K562 (cell line): ENCODE measurements around the gene AHNAK. TPM values are rescaled to one million over a fixed set of nuclear protein-coding genes. Genes with fewer than 3 reads are reported as not detected.

ENCODE experiments used
- ATF1 ChIP-seq, 2 experiments: fragments of 450-650 bp in 1 of 2; IDR thresholded peaks; 2 replicates each; pipeline ENCODE4 v1.6.1; 2016; ENCODE audit warnings: missing compliant biosample characterization in 1 of 2, missing genetic modification characterization in 1 of 2
- CAMTA2 ChIP-seq: fragments of 250-450 bp; sonication (Bioruptor Pico); conservative IDR thresholded peaks from 2 replicates; pipeline ENCODE4 v1.5.1; 2022
- E2F3 ChIP-seq: fragments of 250-450 bp; sonication (Bioruptor Pico); IDR thresholded peaks from 2 replicates; pipeline ENCODE4 v1.4.0; 2020; ENCODE audit warnings: mild to moderate bottlenecking
- HOXB6 ChIP-seq: fragments of 250-450 bp; sonication (Bioruptor Pico); IDR thresholded peaks from 2 replicates; pipeline ENCODE4 v1.5.1; 2022; ENCODE audit warnings: mild to moderate bottlenecking, borderline replicate concordance
- L3MBTL2 ChIP-seq: fragments of 450-650 bp; IDR thresholded peaks from 2 replicates; pipeline ENCODE4 v1.6.1; 2016; ENCODE audit warnings: mild to moderate bottlenecking, moderate library complexity
- NCOA4 ChIP-seq: fragments of 450-650 bp; IDR thresholded peaks from 2 replicates; pipeline ENCODE4 v1.6.1; 2018; ENCODE audit warnings: mild to moderate bottlenecking; ENCODE audit not compliant: partially characterized antibody
- PHF8 ChIP-seq: fragments of 200-600 bp; sonication (generic); IDR thresholded peaks from 2 replicates; pipeline ENCODE4 v1.6.1; 2012; ENCODE audit warnings: mixed run types, mild to moderate bottlenecking, inconsistent platforms, low read length, moderate library complexity, borderline replicate concordance
- PTRF ChIP-seq: fragments of 450-650 bp; IDR thresholded peaks from 2 replicates; pipeline ENCODE4 v1.6.1; 2016; ENCODE audit warnings: mild to moderate bottlenecking, missing genetic modification characterization, missing compliant biosample characterization
- PTTG1 ChIP-seq: fragments of 450-650 bp; IDR thresholded peaks from 2 replicates; pipeline ENCODE4 v1.6.1; 2016; ENCODE audit warnings: low read depth, mild to moderate bottlenecking, missing genetic modification characterization, missing compliant biosample characterization
- RAD51 ChIP-seq: fragments of 450-650 bp; IDR thresholded peaks from 2 replicates; pipeline ENCODE4 v1.7.1; 2016; ENCODE audit warnings: low read depth, mild to moderate bottlenecking, borderline replicate concordance
- RBFOX2 ChIP-seq: fragments of 200-400 bp; formaldehyde crosslinking; IDR thresholded peaks from 2 replicates; pipeline ENCODE4 v1.6.1; 2017; ENCODE audit warnings: low read depth, mild to moderate bottlenecking, low read length, moderate library complexity
- RFX5 ChIP-seq: IDR thresholded peaks from 2 replicates; pipeline ENCODE4 v1.6.1; 2011; ENCODE audit warnings: low read depth, mild to moderate bottlenecking, improper control_type of control experiment, low read length
- SRSF9 ChIP-seq: fragments of 200-400 bp; formaldehyde crosslinking; IDR thresholded peaks from 2 replicates; pipeline ENCODE4 v1.6.1; 2017; ENCODE audit warnings: low read depth, low read length, borderline replicate concordance
- WHSC1 ChIP-seq: IDR thresholded peaks from one replicate; pipeline ENCODE4 v1.6.1; 2012; ENCODE audit warnings: low read length, control low read depth, inconsistent platforms
- polyA plus RNA-seq, 8 experiments: library from polyadenylated mRNA; depleted of rRNA in 4 of 8; stranded (reverse) in 5 of 8; unstranded in 3 of 8; fragments of >200 nt; fragmentation: Nextera tagmentation in 2 of 8; fragmentation: Illumina TruSeq in 1 of 8; extraction: Ambion mirVana in 2 of 8; extraction: Trizol in 1 of 8; gene quantifications; 2 replicates each; pipeline versions ENCODE4 v1.2.1 to v1.2.3, GENCODE V29; 2011 to 2014; ENCODE audit warnings: inconsistent platforms in 1 of 8, missing spikeins in 1 of 8
- total RNA-seq, 7 experiments: library from RNA; depleted of rRNA in 6 of 7; stranded (reverse); fragments of >200 nt in 6 of 7; fragmentation: Illumina TruSeq in 2 of 7; extraction: Trizol in 2 of 7; gene quantifications; 2 replicates each; pipeline versions ENCODE4 v1.2.1 to v1.2.3, GENCODE V29; 2011 to 2021; ENCODE audit warnings: low replicate concordance in 1 of 7
- TF ChIP-seq, protein P1 (sequence below): sonication (generic); formaldehyde crosslinking; IDR thresholded peaks from 2 replicates; pipeline ENCODE4 v1.8.1; 2023; ENCODE audit warnings: mild to moderate bottlenecking, missing genetic modification reagents, moderate library complexity
- TF ChIP-seq, protein P2 (sequence below), 2 experiments: IDR thresholded peaks; 2 replicates each; pipeline ENCODE4 v1.6.1; 2012; ENCODE audit warnings: improper control_type of control experiment in 2 of 2, low read depth in 2 of 2, low read length in 2 of 2, borderline replicate concordance in 1 of 2
- TF ChIP-seq, protein P3 (sequence below): fragments of 250-450 bp; sonication (Bioruptor Pico); IDR thresholded peaks from 2 replicates; pipeline ENCODE4 v1.5.1; 2021; ENCODE audit warnings: mild to moderate bottlenecking
- TF ChIP-seq, protein P4 (sequence below): IDR thresholded peaks from 3 replicates; pipeline ENCODE4 v1.6.1; 2011; ENCODE audit warnings: borderline replicate concordance, mild to moderate bottlenecking; ENCODE audit not compliant: insufficient read length, insufficient read depth
- TF ChIP-seq, protein P5 (sequence below): fragments of 450-650 bp; conservative IDR thresholded peaks from 2 replicates; pipeline ENCODE4 v1.6.1; 2016; ENCODE audit warnings: missing genetic modification characterization, low read depth, mild to moderate bottlenecking, control low read depth, missing compliant biosample characterization

AHNAK gene
- total and polyA plus RNA-seq, 9 of the 15 experiments (the other 6 are each of a cell fraction or from before 2014, with no cell fraction given): 1.5 to 89.7 (median 45.0) TPM

DNA sequence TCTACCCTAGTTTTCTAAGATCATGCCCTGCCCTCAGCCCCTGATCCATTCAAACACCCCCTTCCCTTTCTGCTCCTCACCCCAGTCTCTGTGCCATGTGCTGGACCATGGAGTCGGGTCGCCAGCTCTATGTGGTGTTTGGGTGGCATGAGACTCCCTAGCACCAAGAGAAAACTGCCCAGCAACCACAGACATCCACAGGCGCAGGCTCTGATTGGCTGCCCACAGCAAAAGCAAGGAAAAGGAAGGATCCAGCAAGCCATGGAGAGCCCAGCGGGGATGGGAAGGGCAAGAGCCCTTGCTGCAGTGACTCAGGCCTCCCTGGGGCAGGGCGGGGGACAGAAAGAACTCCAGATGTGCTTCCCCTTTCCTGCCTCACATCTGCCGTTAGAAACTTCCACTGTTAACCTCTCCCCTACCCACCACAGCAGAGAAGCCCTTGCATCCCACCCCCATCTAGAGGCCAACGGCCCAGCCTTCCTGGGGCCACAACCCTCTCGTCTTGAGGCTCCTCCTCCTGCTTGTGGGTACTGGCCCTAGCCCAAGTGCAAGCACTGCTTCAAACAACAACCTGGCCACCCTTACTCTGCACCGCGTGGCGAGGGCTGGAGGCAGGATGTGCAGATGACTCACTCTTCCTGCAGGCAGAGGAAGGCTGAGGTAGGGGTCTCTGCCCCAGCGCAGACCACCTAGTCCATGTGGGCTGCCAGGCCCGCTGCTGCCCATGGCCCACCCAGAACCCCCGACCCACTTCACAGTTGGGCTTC, 9.7 kb upstream of the AHNAK start (continued):
- TF ChIP-seq PHF8: no peak
- TF ChIP-seq, protein P1, sequence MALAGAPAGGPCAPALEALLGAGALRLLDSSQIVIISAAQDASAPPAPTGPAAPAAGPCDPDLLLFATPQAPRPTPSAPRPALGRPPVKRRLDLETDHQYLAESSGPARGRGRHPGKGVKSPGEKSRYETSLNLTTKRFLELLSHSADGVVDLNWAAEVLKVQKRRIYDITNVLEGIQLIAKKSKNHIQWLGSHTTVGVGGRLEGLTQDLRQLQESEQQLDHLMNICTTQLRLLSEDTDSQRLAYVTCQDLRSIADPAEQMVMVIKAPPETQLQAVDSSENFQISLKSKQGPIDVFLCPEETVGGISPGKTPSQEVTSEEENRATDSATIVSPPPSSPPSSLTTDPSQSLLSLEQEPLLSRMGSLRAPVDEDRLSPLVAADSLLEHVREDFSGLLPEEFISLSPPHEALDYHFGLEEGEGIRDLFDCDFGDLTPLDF (CRISPR knock-in tag): no peak
- TF ChIP-seq SRSF9: no peak
- TF ChIP-seq E2F3 (CRISPR knock-in tag): 0 out of 2 replicates have a peak, but pooled peaks have one; percentile 27
- TF ChIP-seq RBFOX2: peak; percentile 58
- TF ChIP-seq HOXB6 (CRISPR knock-in tag): no peak
- TF ChIP-seq PTTG1 (tag): no peak
- TF ChIP-seq ATF1 (CRISPR knock-in tag; IDR thresholded peaks at IDR 0.05): no peak
- TF ChIP-seq ATF1 (tag; IDR thresholded peaks at IDR 0.05): peak; percentile 78
- peak; percentile 86 for TF ChIP-seq L3MBTL2
- TF ChIP-seq, protein P2, sequence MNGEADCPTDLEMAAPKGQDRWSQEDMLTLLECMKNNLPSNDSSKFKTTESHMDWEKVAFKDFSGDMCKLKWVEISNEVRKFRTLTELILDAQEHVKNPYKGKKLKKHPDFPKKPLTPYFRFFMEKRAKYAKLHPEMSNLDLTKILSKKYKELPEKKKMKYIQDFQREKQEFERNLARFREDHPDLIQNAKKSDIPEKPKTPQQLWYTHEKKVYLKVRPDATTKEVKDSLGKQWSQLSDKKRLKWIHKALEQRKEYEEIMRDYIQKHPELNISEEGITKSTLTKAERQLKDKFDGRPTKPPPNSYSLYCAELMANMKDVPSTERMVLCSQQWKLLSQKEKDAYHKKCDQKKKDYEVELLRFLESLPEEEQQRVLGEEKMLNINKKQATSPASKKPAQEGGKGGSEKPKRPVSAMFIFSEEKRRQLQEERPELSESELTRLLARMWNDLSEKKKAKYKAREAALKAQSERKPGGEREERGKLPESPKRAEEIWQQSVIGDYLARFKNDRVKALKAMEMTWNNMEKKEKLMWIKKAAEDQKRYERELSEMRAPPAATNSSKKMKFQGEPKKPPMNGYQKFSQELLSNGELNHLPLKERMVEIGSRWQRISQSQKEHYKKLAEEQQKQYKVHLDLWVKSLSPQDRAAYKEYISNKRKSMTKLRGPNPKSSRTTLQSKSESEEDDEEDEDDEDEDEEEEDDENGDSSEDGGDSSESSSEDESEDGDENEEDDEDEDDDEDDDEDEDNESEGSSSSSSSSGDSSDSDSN (IDR thresholded peaks at IDR 0.05; ENCODE audit: borderline replicate concordance in 1 of 2, low read depth in 2 of 2, low read length in 2 of 2): peak in 1 of 2 experiments; percentile 43; a peak in 1 of 4 replicates
- TF ChIP-seq CAMTA2 (CRISPR knock-in tag): no peak
- TF ChIP-seq, protein P3, sequence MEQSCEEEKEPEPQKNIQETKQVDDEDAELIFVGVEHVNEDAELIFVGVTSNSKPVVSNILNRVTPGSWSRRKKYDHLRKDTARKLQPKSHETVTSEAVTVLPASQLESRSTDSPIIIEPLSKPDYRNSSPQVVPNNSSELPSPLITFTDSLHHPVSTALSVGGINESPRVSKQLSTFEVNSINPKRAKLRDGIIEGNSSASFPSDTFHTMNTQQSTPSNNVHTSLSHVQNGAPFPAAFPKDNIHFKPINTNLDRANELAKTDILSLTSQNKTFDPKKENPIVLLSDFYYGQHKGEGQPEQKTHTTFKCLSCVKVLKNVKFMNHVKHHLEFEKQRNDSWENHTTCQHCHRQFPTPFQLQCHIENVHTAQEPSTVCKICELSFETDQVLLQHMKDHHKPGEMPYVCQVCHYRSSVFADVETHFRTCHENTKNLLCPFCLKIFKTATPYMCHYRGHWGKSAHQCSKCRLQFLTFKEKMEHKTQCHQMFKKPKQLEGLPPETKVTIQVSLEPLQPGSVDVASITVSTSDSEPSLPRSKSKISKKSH (CRISPR knock-in tag): no peak
- no peak for TF ChIP-seq WHSC1
- peak; percentile 95 for TF ChIP-seq RFX5
- no peak for TF ChIP-seq RAD51
- TF ChIP-seq, protein P4, sequence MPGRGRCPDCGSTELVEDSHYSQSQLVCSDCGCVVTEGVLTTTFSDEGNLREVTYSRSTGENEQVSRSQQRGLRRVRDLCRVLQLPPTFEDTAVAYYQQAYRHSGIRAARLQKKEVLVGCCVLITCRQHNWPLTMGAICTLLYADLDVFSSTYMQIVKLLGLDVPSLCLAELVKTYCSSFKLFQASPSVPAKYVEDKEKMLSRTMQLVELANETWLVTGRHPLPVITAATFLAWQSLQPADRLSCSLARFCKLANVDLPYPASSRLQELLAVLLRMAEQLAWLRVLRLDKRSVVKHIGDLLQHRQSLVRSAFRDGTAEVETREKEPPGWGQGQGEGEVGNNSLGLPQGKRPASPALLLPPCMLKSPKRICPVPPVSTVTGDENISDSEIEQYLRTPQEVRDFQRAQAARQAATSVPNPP: no peak
- no peak for TF ChIP-seq PTRF (tag)
- TF ChIP-seq NCOA4: no peak
- TF ChIP-seq, protein P5, sequence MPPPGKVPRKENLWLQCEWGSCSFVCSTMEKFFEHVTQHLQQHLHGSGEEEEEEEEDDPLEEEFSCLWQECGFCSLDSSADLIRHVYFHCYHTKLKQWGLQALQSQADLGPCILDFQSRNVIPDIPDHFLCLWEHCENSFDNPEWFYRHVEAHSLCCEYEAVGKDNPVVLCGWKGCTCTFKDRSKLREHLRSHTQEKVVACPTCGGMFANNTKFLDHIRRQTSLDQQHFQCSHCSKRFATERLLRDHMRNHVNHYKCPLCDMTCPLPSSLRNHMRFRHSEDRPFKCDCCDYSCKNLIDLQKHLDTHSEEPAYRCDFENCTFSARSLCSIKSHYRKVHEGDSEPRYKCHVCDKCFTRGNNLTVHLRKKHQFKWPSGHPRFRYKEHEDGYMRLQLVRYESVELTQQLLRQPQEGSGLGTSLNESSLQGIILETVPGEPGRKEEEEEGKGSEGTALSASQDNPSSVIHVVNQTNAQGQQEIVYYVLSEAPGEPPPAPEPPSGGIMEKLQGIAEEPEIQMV (tag): 0 out of 2 replicates have a peak, but pooled peaks have one; percentile 5
